Stimulated activated naive CD8-positive, alpha-beta T cell treated with anti-CD3 and anti-CD28 coated beads, Interleukin-15, Interleukin-2, amounts not matched to agents 100 ng/mL and 50 ng/mL, for 24 hours (primary cell): ENCODE measurements around the gene ZNF8.
A peak's percentile ranks its signal among the peaks of the same experiment; 100 is the strongest.

ENCODE experiments used
- H3K27ac Mint-ChIP-seq: one replicate; pipeline ENCODE4 v1.8.0; 2021; ENCODE audit warnings: mild to moderate bottlenecking, mixed read lengths
- H3K27me3 Mint-ChIP-seq: one replicate; pipeline ENCODE4 v1.8.0; 2021; ENCODE audit warnings: mixed read lengths
- H3K36me3 Mint-ChIP-seq: one replicate; pipeline ENCODE4 v1.8.0; 2021; ENCODE audit warnings: low read depth, mixed read lengths
- H3K4me1 Mint-ChIP-seq: one replicate; pipeline ENCODE4 v1.8.0; 2021; ENCODE audit warnings: low read depth, mixed read lengths
- H3K4me3 Mint-ChIP-seq: one replicate; pipeline ENCODE4 v1.8.0; 2021; ENCODE audit warnings: mild to moderate bottlenecking, mixed read lengths
- H3K9me3 Mint-ChIP-seq: one replicate; pipeline ENCODE4 v1.8.0; 2021; ENCODE audit warnings: mixed read lengths

Gene ZNF8

DNA sequence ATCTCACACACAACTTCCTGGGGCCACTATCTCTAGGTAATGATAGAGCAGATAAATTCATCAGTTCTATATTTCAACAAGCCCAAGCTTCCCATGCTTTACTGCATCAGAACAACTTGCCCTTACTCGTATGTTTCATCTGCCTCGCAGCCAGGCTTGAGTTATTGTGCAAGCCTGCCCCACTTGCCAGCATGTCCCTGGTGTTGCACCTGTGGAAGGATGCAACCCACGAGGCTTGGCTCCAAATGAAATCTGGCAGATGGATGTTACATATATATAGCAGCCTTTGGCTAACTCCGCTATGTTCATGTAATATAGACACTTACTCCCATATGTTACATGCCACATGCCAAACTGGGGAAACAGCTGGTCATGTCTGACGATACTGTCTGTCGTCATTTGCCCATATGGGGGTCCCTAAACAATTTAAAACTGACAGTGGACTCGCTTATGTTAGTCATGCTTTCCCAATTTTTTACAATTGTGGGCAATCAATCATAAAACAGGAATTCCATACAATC, 32.6 kb downstream of the ZNF8 start:
- no peak overlapping the region for H3K27ac Mint-ChIP-seq
- H3K4me1 Mint-ChIP-seq, result peaks cover 30% of the 10 kb centered on the region
- H3K27me3 Mint-ChIP-seq, result no peaks in the 10 kb centered on the region
- H3K36me3 Mint-ChIP-seq, result peaks cover 91% of the 10 kb centered on the region
- no peaks in the 10 kb centered on the region for H3K9me3 Mint-ChIP-seq
- H3K4me3 Mint-ChIP-seq, result no peak overlapping the region

DNA sequence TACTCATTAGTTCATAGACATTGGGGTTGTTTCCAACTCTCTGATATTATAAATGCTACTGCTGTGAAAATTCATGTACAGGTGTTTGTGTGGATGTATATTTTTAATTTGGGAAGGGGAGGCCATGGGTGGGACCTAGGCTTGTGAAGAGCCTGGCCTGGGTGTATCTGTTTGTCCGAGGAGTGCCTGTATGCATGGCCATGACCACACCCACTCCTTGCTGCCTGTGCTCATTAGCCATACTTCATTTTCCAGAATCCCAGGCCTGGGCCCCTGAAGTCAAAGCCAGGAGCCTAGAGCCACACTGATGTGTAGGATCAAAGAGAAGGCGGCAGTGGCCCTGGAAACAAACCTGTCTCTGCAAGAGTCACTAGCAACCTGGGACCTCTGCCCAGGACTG, 36.8 kb downstream of the ZNF8 start:
- Mint-ChIP-seq H3K27me3 (no peaks in the 10 kb centered on the region), H3K4me3 (no peak overlapping the region), H3K27ac (no peak overlapping the region), H3K36me3 (peaks cover 50% of the 10 kb centered on the region), H3K9me3 (no peaks in the 10 kb centered on the region), H3K4me1 (no peaks in the 10 kb centered on the region)

DNA sequence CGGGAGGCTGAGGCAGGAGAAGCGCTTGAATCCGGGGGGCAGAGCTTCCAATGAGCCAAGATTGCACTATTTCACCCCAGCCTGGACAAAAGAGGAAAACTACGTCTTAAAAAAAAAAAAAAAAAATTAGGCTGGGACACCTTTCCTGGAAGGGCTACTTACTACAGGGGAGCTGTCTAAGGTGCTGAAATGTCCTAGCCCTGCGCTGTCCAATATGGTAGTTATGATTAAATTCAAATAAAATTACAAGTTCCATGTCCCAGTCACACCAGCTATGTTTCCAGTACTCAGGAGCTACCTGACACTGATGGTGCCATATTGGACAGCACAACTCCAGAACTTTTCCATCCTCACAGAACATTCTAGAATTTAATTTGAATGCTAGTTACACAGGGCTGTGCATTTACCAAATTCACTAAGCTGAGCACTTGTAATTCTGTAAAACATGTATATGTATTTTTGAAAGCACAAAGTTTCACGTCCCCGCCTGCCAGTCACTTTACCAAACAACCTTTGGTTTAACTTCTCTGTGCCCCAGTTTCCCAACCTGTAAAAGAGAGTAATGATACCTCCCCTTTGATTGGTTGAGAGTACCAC, 38.8 kb downstream of the ZNF8 start:
- peaks cover 36% of the 10 kb centered on the region for H3K36me3 Mint-ChIP-seq
- H3K4me3 Mint-ChIP-seq, result no peak overlapping the region
- H3K27ac Mint-ChIP-seq, result no peak overlapping the region
- H3K4me1 Mint-ChIP-seq, result no peaks in the 10 kb centered on the region
- no peaks in the 10 kb centered on the region for H3K27me3 Mint-ChIP-seq
- no peaks in the 10 kb centered on the region for H3K9me3 Mint-ChIP-seq

- no peaks in the 10 kb centered on the region for H3K27me3 Mint-ChIP-seq
- H3K4me1 Mint-ChIP-seq, result no peaks in the 10 kb centered on the region
- peaks cover 31% of the 10 kb centered on the region for H3K36me3 Mint-ChIP-seq
- H3K9me3 Mint-ChIP-seq, result no peaks in the 10 kb centered on the region
- no peak overlapping the region for H3K4me3 Mint-ChIP-seq
- no peak overlapping the region for H3K27ac Mint-ChIP-seq
Measured at GRCh38 chr19:58318297-58318696, 39.5 kb downstream of the ZNF8 start.

GRCh38 chr19:58319241-58319640, 40.5 kb downstream of the ZNF8 start:
- Mint-ChIP-seq H3K4me1 (no peaks in the 10 kb centered on the region), H3K27me3 (no peaks in the 10 kb centered on the region), H3K4me3 (no peak overlapping the region), H3K9me3 (no peaks in the 10 kb centered on the region), H3K27ac (no peak overlapping the region), H3K36me3 (peaks cover 23% of the 10 kb centered on the region)

DNA sequence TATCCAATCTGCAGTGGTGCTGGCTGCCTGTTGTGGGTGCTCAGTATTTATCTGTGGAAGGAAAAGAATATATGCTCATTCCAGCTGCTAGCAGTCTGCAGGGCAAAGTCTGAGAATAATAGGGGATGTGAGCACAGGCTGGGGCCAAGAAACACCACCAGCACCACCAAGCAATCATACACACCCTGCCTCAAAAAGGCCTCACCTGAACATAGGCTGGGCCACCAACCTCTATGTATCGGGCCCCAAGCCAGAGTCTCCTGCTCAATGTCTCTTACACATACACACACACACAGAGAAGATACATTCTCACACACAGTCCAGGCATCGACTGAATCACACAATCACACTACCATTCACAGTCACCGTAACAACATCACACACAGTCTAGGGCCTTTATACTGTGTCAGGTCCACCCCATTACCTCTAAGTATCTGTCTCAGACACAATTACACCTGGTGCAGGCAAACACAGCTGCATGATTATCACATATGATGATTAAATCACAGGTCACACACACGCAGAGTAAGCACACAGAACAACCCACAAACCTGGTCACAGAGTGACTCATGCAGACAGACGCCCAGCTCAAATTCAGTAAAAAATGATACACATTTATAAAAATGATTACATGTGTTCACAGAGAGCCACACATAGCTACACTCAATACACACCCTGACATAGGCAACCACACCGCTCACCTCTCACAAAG, 46.7 kb downstream of the ZNF8 start:
- H3K9me3 Mint-ChIP-seq, result no peaks in the 10 kb centered on the region
- peaks cover 4% of the 10 kb centered on the region for H3K36me3 Mint-ChIP-seq
- no peak overlapping the region for H3K4me3 Mint-ChIP-seq
- H3K27ac Mint-ChIP-seq, result no peak overlapping the region
- H3K4me1 Mint-ChIP-seq, result no peaks in the 10 kb centered on the region
- H3K27me3 Mint-ChIP-seq, result no peaks in the 10 kb centered on the region

GRCh38 chr19:58326501-58326913, 47.8 kb downstream of the ZNF8 start:
- Mint-ChIP-seq H3K4me1 (no peaks in the 10 kb centered on the region), H3K27ac (no peak overlapping the region), H3K9me3 (no peaks in the 10 kb centered on the region), H3K4me3 (no peak overlapping the region), H3K36me3 (peaks cover 4% of the 10 kb centered on the region), H3K27me3 (no peaks in the 10 kb centered on the region)

GRCh38 chr19:58326914-58327726, 48.4 kb downstream of the ZNF8 start, which contains the start of gene ZSCAN22:
Gene ZSCAN22 (plus strand): TSS chr19:58326994. CDS start chr19:58334803, 7,809 bp downstream.
- Mint-ChIP-seq H3K36me3 (peaks cover 4% of the 10 kb centered on the region), H3K27me3 (no peaks in the 10 kb centered on the region), H3K4me1 (no peaks in the 10 kb centered on the region), H3K9me3 (no peaks in the 10 kb centered on the region), H3K27ac (no peak within 1 kb of the TSS), H3K4me3 (no peak within 1 kb of the TSS)

- no peak overlapping the region for H3K27ac Mint-ChIP-seq
Measured at GRCh38 chr19:58328999-58329398, 50.2 kb downstream of the ZNF8 start.

GRCh38 chr19:58330458-58330857, 51.7 kb downstream of the ZNF8 start:
- peaks cover 12% of the 10 kb centered on the region for H3K36me3 Mint-ChIP-seq
- H3K4me3 Mint-ChIP-seq, result no peak overlapping the region
- no peaks in the 10 kb centered on the region for H3K9me3 Mint-ChIP-seq
- H3K27ac Mint-ChIP-seq, result no peak overlapping the region
- H3K27me3 Mint-ChIP-seq, result no peaks in the 10 kb centered on the region
- H3K4me1 Mint-ChIP-seq, result peaks cover 4% of the 10 kb centered on the region

More at GRCh38 chr19:58328999-58329398, 50.2 kb downstream of the ZNF8 start:
- H3K36me3 Mint-ChIP-seq, result peaks cover 4% of the 10 kb centered on the region
- H3K9me3 Mint-ChIP-seq, result no peaks in the 10 kb centered on the region
- no peak overlapping the region for H3K4me3 Mint-ChIP-seq
- H3K27me3 Mint-ChIP-seq, result no peaks in the 10 kb centered on the region
- H3K4me1 Mint-ChIP-seq, result peaks cover 4% of the 10 kb centered on the region

- Mint-ChIP-seq H3K27ac (peak overlapping the region; percentile 21), H3K4me3 (no peak overlapping the region), H3K4me1 (peaks cover 4% of the 10 kb centered on the region), H3K36me3 (peaks cover 12% of the 10 kb centered on the region), H3K9me3 (no peaks in the 10 kb centered on the region), H3K27me3 (no peaks in the 10 kb centered on the region)
Measured at GRCh38 chr19:58332697-58333096, 53.9 kb downstream of the ZNF8 start.

DNA sequence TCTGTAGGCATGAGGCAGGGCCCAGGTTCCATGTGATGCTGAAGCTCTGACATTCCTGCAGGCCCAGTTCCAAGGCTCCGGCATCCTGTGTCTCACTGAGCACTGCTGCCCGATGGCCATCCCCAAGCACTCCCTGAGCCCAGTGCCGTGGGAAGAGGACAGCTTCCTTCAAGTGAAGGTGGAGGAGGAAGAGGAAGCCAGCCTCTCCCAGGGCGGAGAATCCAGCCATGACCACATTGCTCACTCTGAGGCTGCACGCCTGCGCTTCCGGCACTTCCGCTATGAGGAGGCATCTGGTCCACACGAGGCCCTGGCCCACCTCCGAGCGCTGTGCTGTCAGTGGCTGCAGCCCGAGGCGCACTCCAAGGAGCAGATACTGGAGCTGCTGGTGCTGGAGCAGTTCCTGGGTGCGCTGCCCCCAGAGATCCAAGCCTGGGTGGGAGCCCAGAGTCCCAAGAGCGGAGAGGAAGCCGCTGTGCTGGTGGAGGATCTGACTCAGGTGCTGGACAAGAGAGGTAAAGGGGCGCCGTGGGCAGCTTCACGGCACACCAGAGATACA, 56.0 kb downstream of the ZNF8 start:
- H3K36me3 Mint-ChIP-seq, result peaks cover 29% of the 10 kb centered on the region
- H3K27me3 Mint-ChIP-seq, result no peaks in the 10 kb centered on the region
- no peaks in the 10 kb centered on the region for H3K9me3 Mint-ChIP-seq
- H3K4me3 Mint-ChIP-seq, result no peak overlapping the region
- peaks cover 4% of the 10 kb centered on the region for H3K4me1 Mint-ChIP-seq
- no peak overlapping the region for H3K27ac Mint-ChIP-seq

GRCh38 chr19:58335630-58336029, 56.9 kb downstream of the ZNF8 start:
- Mint-ChIP-seq H3K4me3 (no peak overlapping the region), H3K27me3 (no peaks in the 10 kb centered on the region), H3K36me3 (peaks cover 35% of the 10 kb centered on the region), H3K27ac (no peak overlapping the region), H3K4me1 (peaks cover 4% of the 10 kb centered on the region), H3K9me3 (no peaks in the 10 kb centered on the region)

DNA sequence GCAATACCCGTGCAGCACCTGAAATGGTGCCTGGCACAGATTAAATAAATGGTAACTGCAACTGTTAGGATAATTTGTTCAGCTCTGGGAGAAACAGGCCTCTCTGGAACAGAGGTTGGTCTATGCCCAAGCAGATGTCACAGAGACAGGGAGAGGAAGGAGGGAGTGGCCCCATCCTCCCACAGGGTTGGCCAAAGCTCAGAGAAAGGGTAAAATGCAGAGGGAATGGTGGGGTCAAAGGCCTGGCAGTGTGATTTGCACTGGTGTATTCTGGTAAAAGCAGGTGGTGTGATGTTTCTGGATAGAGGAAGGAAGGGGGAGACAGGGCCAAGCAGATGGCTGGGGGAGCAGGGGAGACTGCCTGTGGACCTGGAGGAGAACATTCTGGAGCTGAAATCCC, 57.5 kb downstream of the ZNF8 start:
- H3K36me3 Mint-ChIP-seq, result peaks cover 40% of the 10 kb centered on the region
- no peaks in the 10 kb centered on the region for H3K27me3 Mint-ChIP-seq
- peaks cover 4% of the 10 kb centered on the region for H3K4me1 Mint-ChIP-seq
- H3K27ac Mint-ChIP-seq, result no peak overlapping the region
- H3K9me3 Mint-ChIP-seq, result no peaks in the 10 kb centered on the region
- no peak overlapping the region for H3K4me3 Mint-ChIP-seq

- H3K4me1 Mint-ChIP-seq, result peaks cover 4% of the 10 kb centered on the region
- H3K9me3 Mint-ChIP-seq, result no peaks in the 10 kb centered on the region
- no peak overlapping the region for H3K27ac Mint-ChIP-seq
- no peaks in the 10 kb centered on the region for H3K27me3 Mint-ChIP-seq
- H3K36me3 Mint-ChIP-seq, result peaks cover 42% of the 10 kb centered on the region
- no peak overlapping the region for H3K4me3 Mint-ChIP-seq
Measured at GRCh38 chr19:58336820-58337219, 58.1 kb downstream of the ZNF8 start.
